H1 (cell line): Measurements from ENCODE around the gene HMGCLL1. TPM values are rescaled to one million over a fixed set of nuclear protein-coding genes. Genes with fewer than 3 reads are reported as not detected.
A peak's percentile ranks its signal among the peaks of the same experiment; 100 is the strongest.

Experiments
- CTCF ChIA-PET: fragments of 300-600 bp; sonication (Branson Sonifier 250); formaldehyde crosslinking; loops from one replicate; lab custom pipeline; 2021; ENCODE audit not compliant: partially characterized antibody; lab: Charles Lee
- POLR2A ChIA-PET: fragments of 300-600 bp; sonication (Branson Sonifier 250); formaldehyde crosslinking; loops from one replicate; lab custom pipeline; 2021; ENCODE audit warnings: inconsistent platforms; ENCODE audit not compliant: partially characterized antibody; lab: Charles Lee
- DNase-seq, 2 experiments: peaks; one replicate each; pipeline versions ENCODE4 v3.0.0 to v3.0.0-alpha.2; 2010 to 2022; ENCODE audit warnings: low spot score in 2 of 2, low read depth in 1 of 2, mixed read lengths in 1 of 2
- FAIRE-seq: peaks from 2 replicates; lab custom pipeline; 2011; peaks lifted over from hg19 to GRCh38; lab: Jason Lieb, UNC
- H2AFZ ChIP-seq: 2 replicates; pipeline ENCODE4 v1.8.1; 2012; ENCODE audit warnings: low read length, inconsistent platforms
- H2AK5ac ChIP-seq: 2 replicates; pipeline ENCODE4 v1.6.1; 2013; ENCODE audit warnings: low read depth, low read length
- H2BK120ac ChIP-seq: replicated peaks from 2 replicates; pipeline ENCODE3; 2013; ENCODE audit warnings: low read depth, low read length, inconsistent platforms
- H2BK12ac ChIP-seq: 2 replicates; pipeline ENCODE4 v1.6.1; 2013; ENCODE audit warnings: low read depth, low read length
- H2BK15ac ChIP-seq: 2 replicates; pipeline ENCODE4 v1.6.1; 2013; ENCODE audit warnings: low read length
- H2BK20ac ChIP-seq: 2 replicates; pipeline ENCODE4 v1.6.1; 2013; ENCODE audit warnings: low read length
- H2BK5ac ChIP-seq: 2 replicates; pipeline ENCODE4 v1.6.1; 2013; ENCODE audit warnings: low read depth, low read length
- H3K14ac ChIP-seq: 2 replicates; pipeline ENCODE4 v1.6.1; 2013; ENCODE audit warnings: inconsistent platforms; ENCODE audit not compliant: insufficient read length
- H3K18ac ChIP-seq: 2 replicates; pipeline ENCODE4 v1.6.1; 2013; ENCODE audit warnings: low read length; ENCODE audit errors: extremely low read depth
- H3K23ac ChIP-seq: 2 replicates; pipeline ENCODE4 v1.6.1; 2013; ENCODE audit warnings: inconsistent platforms; ENCODE audit not compliant: insufficient read length
- H3K23me2 ChIP-seq: 2 replicates; pipeline ENCODE4 v1.6.1; 2013; ENCODE audit warnings: low read depth, low read length
- H3K27ac ChIP-seq: 2 replicates; pipeline ENCODE4 v1.6.1; 2011; ENCODE audit warnings: low read depth, low read length, inconsistent platforms
- H3K27me3 ChIP-seq, 4 experiments: replicated peaks in 1 of 4; 1 replicate in 1 of 4; 2 replicates in 3 of 4; pipeline versions ENCODE4 v1.6.1 to v1.8.1; 2011 to 2013; ENCODE audit warnings: low read length in 3 of 4, mild to moderate bottlenecking in 3 of 4, inconsistent platforms in 2 of 4, mixed read lengths in 2 of 4, moderate library complexity in 1 of 4; ENCODE audit not compliant: control insufficient read depth in 3 of 4, insufficient read depth in 3 of 4; ENCODE audit errors: extremely low read depth in 1 of 4
- H3K36me3 ChIP-seq, 4 experiments: 2 replicates each; pipeline versions ENCODE4 v1.6.1 to v1.8.1; 2011 to 2013; ENCODE audit warnings: mild to moderate bottlenecking in 4 of 4, low read length in 3 of 4, moderate library complexity in 2 of 4, control low read depth in 1 of 4, inconsistent platforms in 1 of 4; ENCODE audit not compliant: insufficient read depth in 4 of 4, control insufficient read depth in 2 of 4
- H3K4ac ChIP-seq: replicated peaks from 2 replicates; pipeline ENCODE3; 2013; ENCODE audit warnings: low read length, low read depth, mixed read lengths, inconsistent platforms; ENCODE audit not compliant: insufficient read length
- H3K4me1 ChIP-seq, 4 experiments: replicated peaks in 1 of 4; 1 replicate in 1 of 4; 2 replicates in 3 of 4; pipeline versions ENCODE4 v1.6.1 to v1.8.1; 2011 to 2013; ENCODE audit warnings: low read length in 3 of 4, inconsistent platforms in 2 of 4, mixed read lengths in 1 of 4; ENCODE audit not compliant: insufficient read depth in 4 of 4, control insufficient read depth in 3 of 4
- H3K4me2 ChIP-seq, 2 experiments: 2 replicates each; pipeline versions ENCODE4 v1.6.1 to v1.8.1; 2011 to 2013; ENCODE audit warnings: low read depth in 2 of 2, low read length in 2 of 2, control low read depth in 1 of 2, inconsistent platforms in 1 of 2, mild to moderate bottlenecking in 1 of 2; ENCODE audit not compliant: insufficient read depth in 1 of 2
- H3K4me3 ChIP-seq, 4 experiments: fragments of 200-600, 300-600 bp in 1 of 4; sonication (generic), shearing (Covaris generic), sonication (Bioruptor Twin) in 1 of 4; 2 replicates each; pipeline versions ENCODE4 v1.5.1 to v1.8.1; 2011 to 2016; ENCODE audit warnings: low read length in 4 of 4, low read depth in 3 of 4, control low read depth in 2 of 4, inconsistent platforms in 2 of 4, mild to moderate bottlenecking in 2 of 4, mixed read lengths in 1 of 4, moderate library complexity in 1 of 4; ENCODE audit not compliant: insufficient read depth in 2 of 4; ENCODE audit errors: extremely low read depth in 1 of 4
- H3K56ac ChIP-seq: replicated peaks from 2 replicates; pipeline ENCODE3; 2013; ENCODE audit warnings: low read depth, mild to moderate bottlenecking, mixed read lengths, low read length, inconsistent platforms; ENCODE audit not compliant: insufficient read length
- H3K79me1 ChIP-seq: 2 replicates; pipeline ENCODE4 v1.6.1; 2013; ENCODE audit warnings: low read depth, low read length, control low read depth
- H3K79me2 ChIP-seq, 2 experiments: 2 replicates each; pipeline versions ENCODE4 v1.6.1 to v1.8.1; 2012 to 2013; ENCODE audit warnings: low read length in 2 of 2, mild to moderate bottlenecking in 2 of 2, inconsistent platforms in 1 of 2; ENCODE audit not compliant: insufficient read depth in 2 of 2, control insufficient read depth in 1 of 2
- H3K9ac ChIP-seq, 4 experiments: replicated peaks in 1 of 4; 1 replicate in 1 of 4; 2 replicates in 3 of 4; pipeline versions ENCODE4 v1.6.1 to v1.8.1; 2011 to 2013; ENCODE audit warnings: low read depth in 3 of 4, low read length in 3 of 4, control low read depth in 2 of 4, mild to moderate bottlenecking in 2 of 4, moderate library complexity in 2 of 4, inconsistent platforms in 1 of 4; ENCODE audit errors: extremely low read depth in 1 of 4
- H3K9me3 ChIP-seq, 2 experiments: 2 replicates each; pipeline versions ENCODE4 v1.6.1 to v1.8.1; 2012 to 2013; ENCODE audit warnings: mild to moderate bottlenecking in 2 of 2, moderate library complexity in 2 of 2, control low read depth in 1 of 2, inconsistent platforms in 1 of 2, low read depth in 1 of 2, low read length in 1 of 2, mixed read lengths in 1 of 2; ENCODE audit not compliant: insufficient read depth in 2 of 2
- H4K20me1 ChIP-seq, 2 experiments: replicated peaks in 1 of 2; 2 replicates each; pipeline versions ENCODE3 to v1.8.1; 2011 to 2013; ENCODE audit warnings: inconsistent platforms in 2 of 2, low read length in 2 of 2, mild to moderate bottlenecking in 1 of 2; ENCODE audit not compliant: insufficient read depth in 2 of 2, control insufficient read depth in 1 of 2
- H4K5ac ChIP-seq: 2 replicates; pipeline ENCODE4 v1.6.1; 2013; ENCODE audit warnings: low read length, low read depth, mixed read lengths, inconsistent platforms; ENCODE audit not compliant: insufficient read length
- H4K8ac ChIP-seq: 2 replicates; pipeline ENCODE4 v1.8.0; 2013; ENCODE audit warnings: mild to moderate bottlenecking, moderate library complexity, low read length, inconsistent platforms; ENCODE audit not compliant: insufficient read depth; ENCODE audit errors: extremely low read depth
- H4K91ac ChIP-seq: replicated peaks from 2 replicates; pipeline ENCODE3; 2013; ENCODE audit warnings: low read length, mixed read lengths, inconsistent platforms; ENCODE audit not compliant: insufficient read length
- BACH1 ChIP-seq: IDR thresholded peaks from 2 replicates; pipeline ENCODE4 v1.6.1; 2012; ENCODE audit warnings: low read length, improper control_type of control experiment
- CBX5 ChIP-seq: fragments of 300-800, 300-1000 bp; sonication (generic); IDR thresholded peaks from 2 replicates; pipeline ENCODE4 v1.7.1; 2016; ENCODE audit warnings: antibody characterized with exemption, low read length, low read depth
- CEBPB ChIP-seq: IDR thresholded peaks from 2 replicates; pipeline ENCODE4 v1.6.1; 2012; ENCODE audit warnings: low read depth, low read length
- GTF2F1 ChIP-seq: IDR thresholded peaks from 2 replicates; pipeline ENCODE4 v1.6.1; 2012; ENCODE audit warnings: low read depth, low read length, improper control_type of control experiment, borderline replicate concordance
- JUN ChIP-seq: IDR thresholded peaks from 2 replicates; pipeline ENCODE4 v1.6.1; 2011; ENCODE audit warnings: low read depth, mild to moderate bottlenecking, improper control_type of control experiment, low read length
- NRF1 ChIP-seq: IDR thresholded peaks from 2 replicates; pipeline ENCODE4 v1.6.1; 2011; ENCODE audit warnings: mild to moderate bottlenecking, low read depth, low read length, improper control_type of control experiment
- SIN3A ChIP-seq, 2 experiments: IDR thresholded peaks in 1 of 2; conservative IDR thresholded peaks in 1 of 2; 2 replicates each; pipeline ENCODE4 v1.6.1; 2011 to 2012; ENCODE audit warnings: low read length in 2 of 2, improper control_type of control experiment in 1 of 2, low read depth in 1 of 2, mild to moderate bottlenecking in 1 of 2
- WGBS, 2 experiments: shearing (Covaris generic) in 1 of 2; methylation state at CpG; one replicate each; pipeline versions ENCODE4 v1.1.6 to v1.1.7; 2013 to 2015; ENCODE audit warnings: low lambda C conversion rate in 2 of 2, mixed read lengths in 2 of 2, inconsistent platforms in 1 of 2, low coverage in 1 of 2, missing lambda C conversion rate in 1 of 2; ENCODE audit not compliant: insufficient replicate concordance in 2 of 2, insufficient coverage in 1 of 2, insufficient read length in 1 of 2; ENCODE audit errors: extremely low coverage in 1 of 2, missing lambda C conversion rate in 1 of 2; 5-methylcytosine and 5-hydroxymethylcytosine counted together
- polyA plus RNA-seq, 7 experiments: library from polyadenylated mRNA; depleted of rRNA in 3 of 7; stranded (reverse) in 5 of 7; unstranded in 2 of 7; fragments of >200 nt in 5 of 7; fragments of 200-250 nt in 2 of 7; gene quantifications; 1 replicate in 5 of 7; 2 replicates in 1 of 7; 4 replicates in 1 of 7; pipeline versions ENCODE4 v1.2.1 to v1.2.3, GENCODE V29; 2011 to 2013; ENCODE audit warnings: missing spikeins in 2 of 7, mixed read lengths in 2 of 7
- total RNA-seq: library from RNA; stranded (reverse); fragmentation: NEBNext Ultra II Directional; extraction: Animal tissue kit (Norgen Biotek cat#: 25700); gene quantifications from 2 replicates; pipeline ENCODE4 v1.2.1, GENCODE V29; 2021
- TF ChIP-seq, protein P1 (sequence below): IDR thresholded peaks from 2 replicates; pipeline ENCODE4 v1.6.1; 2011; ENCODE audit warnings: low read depth, mild to moderate bottlenecking, low read length; ENCODE audit not compliant: insufficient read depth
- TF ChIP-seq, protein P2 (sequence below): IDR thresholded peaks from 2 replicates; pipeline ENCODE4 v1.6.1; 2012; ENCODE audit warnings: inconsistent platforms

Gene HMGCLL1
- total and polyA plus RNA-seq, 2 of the 8 experiments (the other 6 are each of a cell fraction or from before 2014, with no cell fraction given), result 0.06 to 0.41 TPM

DNA sequence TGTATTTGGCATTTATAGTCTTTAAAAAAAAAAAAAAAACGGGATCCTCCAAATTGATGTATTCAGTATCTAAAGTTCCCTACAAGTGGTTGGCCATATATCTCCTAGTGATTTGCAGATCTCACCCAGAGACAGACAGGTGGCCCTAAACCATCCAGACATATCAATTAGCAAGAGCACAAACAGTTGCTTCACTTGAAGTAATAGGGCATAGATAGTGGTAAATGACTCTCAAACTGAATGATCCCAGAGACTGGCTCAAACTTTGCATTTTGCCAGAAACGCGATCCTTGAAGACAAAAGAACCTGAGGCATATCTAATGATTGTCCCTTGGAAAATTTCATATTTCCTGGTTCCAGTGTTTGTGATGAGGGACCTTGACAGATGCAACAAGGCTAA, 54.6 kb downstream of the HMGCLL1 start:
- no peak overlapping the region for H3K4me3 ChIP-seq
- H4K91ac ChIP-seq, result no peak overlapping the region
- CTCF ChIA-PET, result no interaction called here
- WGBS, 2 experiments, result 81% methylated on average over 3 of the region's 3 CpGs; no CpG with 5 or more reads in 1 of the 2 experiments
- H3K23ac ChIP-seq, result no peak overlapping the region
- no peak overlapping the region for H3K18ac ChIP-seq
- no peak overlapping the region for H3K4me2 ChIP-seq
- H2AFZ ChIP-seq, result 0 out of 2 replicates have a peak overlapping the region, but pooled peaks have one; percentile 16
- H3K4me1 ChIP-seq, result no peaks in the 10 kb centered on the region
- H3K79me2 ChIP-seq, result no peaks in the 10 kb centered on the region
- no peaks in the 10 kb centered on the region for H3K36me3 ChIP-seq
- no peak overlapping the region for H4K5ac ChIP-seq
- no peak overlapping the region for H3K14ac ChIP-seq
- no peaks in the 10 kb centered on the region for H3K27me3 ChIP-seq
- no peak overlapping the region for H3K9ac ChIP-seq
- H4K8ac ChIP-seq, result no peak overlapping the region
- POLR2A ChIA-PET, result no interaction called here
- FAIRE-seq (no peak), DNase-seq (no peak)
- no peak overlapping the region for H3K27ac ChIP-seq
- no peaks in the 10 kb centered on the region for H3K79me1 ChIP-seq
- H3K23me2 ChIP-seq, result no peaks in the 10 kb centered on the region
- H3K56ac ChIP-seq, result no peak overlapping the region
- no peaks in the 10 kb centered on the region for H4K20me1 ChIP-seq
- H2BK20ac ChIP-seq, result no peak overlapping the region
- no peak overlapping the region for H2BK15ac ChIP-seq
- H3K4ac ChIP-seq, result no peak overlapping the region
- no peak overlapping the region for H2BK12ac ChIP-seq
- H2BK5ac ChIP-seq, result no peak overlapping the region
- H2BK120ac ChIP-seq, result no peak overlapping the region
- H3K9me3 ChIP-seq, result no peaks in the 10 kb centered on the region
- H2AK5ac ChIP-seq, result no peak overlapping the region
- TF ChIP-seq, protein P1, sequence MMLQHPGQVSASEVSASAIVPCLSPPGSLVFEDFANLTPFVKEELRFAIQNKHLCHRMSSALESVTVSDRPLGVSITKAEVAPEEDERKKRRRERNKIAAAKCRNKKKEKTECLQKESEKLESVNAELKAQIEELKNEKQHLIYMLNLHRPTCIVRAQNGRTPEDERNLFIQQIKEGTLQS, result no peak
- TF ChIP-seq CEBPB, result no peak
- no peak for TF ChIP-seq JUN
- TF ChIP-seq BACH1, result no peak
- TF ChIP-seq GTF2F1, result no peak
- TF ChIP-seq, protein P2, sequence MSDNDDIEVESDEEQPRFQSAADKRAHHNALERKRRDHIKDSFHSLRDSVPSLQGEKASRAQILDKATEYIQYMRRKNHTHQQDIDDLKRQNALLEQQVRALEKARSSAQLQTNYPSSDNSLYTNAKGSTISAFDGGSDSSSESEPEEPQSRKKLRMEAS, result no peak
- no peak for TF ChIP-seq SIN3A (conservative IDR thresholded peaks at IDR 0.05 in 1 of 2, IDR thresholded peaks at IDR 0.05 in 1 of 2; ENCODE audit: low read depth in 1 of 2, low read length in 2 of 2)
- no peak for TF ChIP-seq CBX5
- no peak for TF ChIP-seq NRF1
